ENCODE results near the gene PTPN5. TPM values are rescaled to one million over a fixed set of nuclear protein-coding genes. Genes with fewer than 3 reads are reported as not detected.

The PTPN5 gene
- polyA plus RNA-seq, 3 donors = not detected

DNA sequence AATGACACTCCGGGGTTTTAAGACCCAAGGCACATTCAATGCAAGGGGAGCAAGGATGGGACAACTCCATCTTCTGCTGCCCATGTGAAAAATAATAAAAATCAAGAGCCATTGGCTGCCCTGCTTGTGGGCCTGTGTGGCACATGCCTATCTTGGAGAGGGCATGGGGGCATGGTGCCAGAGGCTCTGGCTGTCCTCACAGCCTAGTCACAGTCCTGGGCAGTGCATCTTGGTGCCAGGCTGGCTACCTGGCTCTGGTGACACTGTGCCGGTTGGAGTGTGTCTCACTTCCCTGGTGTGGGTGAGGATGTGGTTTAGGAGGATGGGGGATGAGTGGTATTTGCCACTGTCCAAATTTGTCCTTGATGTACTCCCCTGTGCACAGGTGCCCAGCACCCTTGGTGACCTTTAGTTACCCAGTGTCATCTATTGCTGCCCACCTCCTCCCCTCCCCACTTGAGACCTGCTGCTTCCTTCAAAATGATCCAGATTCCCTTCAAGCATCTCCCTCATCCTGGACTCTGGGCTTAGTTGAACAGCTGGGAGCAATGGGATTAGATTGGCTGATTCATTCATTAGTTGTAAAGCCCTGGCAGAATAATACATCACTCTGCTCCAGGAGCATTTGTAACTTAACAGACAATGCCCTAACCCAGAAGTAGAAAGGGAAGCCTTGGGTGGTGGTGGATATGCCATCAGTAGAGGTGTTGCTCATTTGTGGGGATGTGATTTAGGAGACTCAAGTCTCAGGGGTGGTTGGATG is 88.4 kb downstream of the PTPN5 start:
- H3K9me3 Mint-ChIP-seq = peaks cover 0 to 8% (median 0%) of the 10 kb centered on the region in 7 donors
- TF ChIP-seq CTCF (IDR thresholded peaks at IDR 0.05) = no peak
- peaks cover 45% of the 10 kb centered on the region for H3K4me1 Mint-ChIP-seq
- 86% methylated on average over 1 of the region's 2 CpGs for WGBS (ENCODE audit: insufficient coverage)
- Histone ChIP-seq H3K4me3 (replicated peaks in 1 of 3; ENCODE audit: low read depth in 2 of 3, low read length in 3 of 3) (no peak overlapping the region), H4K20me1 (ENCODE audit: insufficient read depth, low read length) (no peaks in the 10 kb centered on the region), H3K27ac (ENCODE audit: low read depth in 1 of 2, low read length in 2 of 2) (no peak overlapping the region), H3K4me1 (ENCODE audit: control insufficient read depth in 1 of 2, insufficient read depth in 2 of 2, low read length in 2 of 2) (peaks cover 40 to 42% of the 10 kb centered on the region in 2 donors), H3K4me2 (replicated peaks; ENCODE audit: extremely low read depth, low read length, poor library complexity, severe bottlenecking) (no peak overlapping the region), H2AFZ (ENCODE audit: insufficient read depth, low read depth, low read length, poor library complexity, severe bottlenecking) (no peak overlapping the region), H3K36me3 (replicated peaks in 1 of 2; ENCODE audit: control insufficient read depth in 1 of 2, insufficient read depth in 2 of 2, low read length in 2 of 2) (no peaks in the 10 kb centered on the region), H3K27me3 (ENCODE audit: control insufficient read depth in 2 of 2, insufficient read depth in 2 of 2, low read length in 2 of 2) (peaks cover 21 to 31% of the 10 kb centered on the region in 2 donors), H3K9ac (ENCODE audit: insufficient read depth, low read length, poor library complexity, severe bottlenecking) (no peak overlapping the region), H3K9me3 (replicated peaks in 1 of 2; ENCODE audit: control insufficient read depth in 1 of 2, insufficient read depth in 1 of 2, low read length in 2 of 2) (no peaks in the 10 kb centered on the region), H3K79me2 (ENCODE audit: insufficient read depth, low read length) (no peaks in the 10 kb centered on the region)
- H3K27me3 Mint-ChIP-seq (ENCODE audit: low read depth in 3 of 3) = peaks cover 29 to 47% (median 33%) of the 10 kb centered on the region in 3 donors
- H3K36me3 Mint-ChIP-seq = peaks cover 16 to 25% of the 10 kb centered on the region in 2 donors
- no peak overlapping the region for H3K4me3 Mint-ChIP-seq
- DNase-seq = no peak
- intact Hi-C loops (cut with micrococcal nuclease) = no loop called here
- no peak overlapping the region for H3K27ac Mint-ChIP-seq

GRCh38 chr11:18701614-18702216 is 89.9 kb downstream of the PTPN5 start:
- H3K4me3 ChIP-seq (replicated peaks in 1 of 3; ENCODE audit: low read depth in 2 of 3, low read length in 3 of 3) = no peak overlapping the region
- H3K27me3 Mint-ChIP-seq (ENCODE audit: low read depth in 3 of 3) = peaks cover 21 to 34% (median 26%) of the 10 kb centered on the region in 3 donors
- no peak for TF ChIP-seq CTCF (IDR thresholded peaks at IDR 0.05)
- H3K79me2 ChIP-seq (ENCODE audit: insufficient read depth, low read length) = no peaks in the 10 kb centered on the region
- no peaks in the 10 kb centered on the region for H3K9me3 ChIP-seq (replicated peaks in 1 of 2; ENCODE audit: control insufficient read depth in 1 of 2, insufficient read depth in 1 of 2, low read length in 2 of 2)
- H3K4me2 ChIP-seq (replicated peaks; ENCODE audit: extremely low read depth, low read length, poor library complexity, severe bottlenecking) = no peak overlapping the region
- peaks cover 16 to 25% of the 10 kb centered on the region in 2 donors for H3K27me3 ChIP-seq (ENCODE audit: control insufficient read depth in 2 of 2, insufficient read depth in 2 of 2, low read length in 2 of 2)
- no peaks in the 10 kb centered on the region for H3K36me3 ChIP-seq (replicated peaks in 1 of 2; ENCODE audit: control insufficient read depth in 1 of 2, insufficient read depth in 2 of 2, low read length in 2 of 2)
- H3K4me1 ChIP-seq (ENCODE audit: control insufficient read depth in 1 of 2, insufficient read depth in 2 of 2, low read length in 2 of 2) = peaks cover 53 to 55% of the 10 kb centered on the region in 2 donors
- peaks cover 0 to 7% (median 0%) of the 10 kb centered on the region in 7 donors for H3K9me3 Mint-ChIP-seq
- no peak overlapping the region for H3K9ac ChIP-seq (ENCODE audit: insufficient read depth, low read length, poor library complexity, severe bottlenecking)
- H4K20me1 ChIP-seq (ENCODE audit: insufficient read depth, low read length) = no peaks in the 10 kb centered on the region
- no peak overlapping the region for H3K27ac ChIP-seq (ENCODE audit: low read depth in 1 of 2, low read length in 2 of 2)
- no peak overlapping the region for H3K4me3 Mint-ChIP-seq
- H3K4me1 Mint-ChIP-seq = peaks cover 50% of the 10 kb centered on the region
- DNase-seq = no peak
- peaks cover 16 to 25% of the 10 kb centered on the region in 2 donors for H3K36me3 Mint-ChIP-seq
- 98% methylated on average over 10 of the region's 17 CpGs for WGBS (ENCODE audit: insufficient coverage)
- no peak overlapping the region for H2AFZ ChIP-seq (ENCODE audit: insufficient read depth, low read depth, low read length, poor library complexity, severe bottlenecking)
- H3K27ac Mint-ChIP-seq = no peak overlapping the region
- intact Hi-C loops (cut with micrococcal nuclease) = no loop called here
